Measurements from ENCODE around the gene CGRRF1. TPM values are rescaled to one million over a fixed set of nuclear protein-coding genes. Genes with fewer than 3 reads are reported as not detected.

CGRRF1 gene
- polyA plus RNA-seq, 4 donors, result 11.9 to 16.5 (median 15.6) TPM

- DNase-seq (no peak), FAIRE-seq (no peak)
- Histone ChIP-seq H3K27me3 (ENCODE audit: control insufficient read depth in 3 of 3, insufficient read depth in 3 of 3, low read length in 3 of 3) (no peaks in the 10 kb centered on the region), H3K27ac (ENCODE audit: low read depth in 1 of 3, low read length in 2 of 3) (no peak overlapping the region), H3K36me3 (ENCODE audit: control insufficient read depth in 3 of 3, insufficient read depth in 2 of 3, low read depth in 1 of 3, low read length in 3 of 3) (peaks cover 0 to 2% (median 2%) of the 10 kb centered on the region in 3 donors), H3K4me1 (ENCODE audit: control insufficient read depth in 3 of 3, insufficient read depth in 2 of 3, low read depth in 1 of 3, low read length in 2 of 3) (no peaks in the 10 kb centered on the region), H3K4me3 (ENCODE audit: low read depth in 1 of 3, low read length in 3 of 3) (no peak overlapping the region), H3K9me3 (ENCODE audit: control insufficient read depth in 2 of 2, insufficient read depth in 1 of 2, low read depth in 1 of 2, low read length in 1 of 2) (no peaks in the 10 kb centered on the region)
- WGBS, 3 donors, result 31 to 59% (median 49%) methylated on average over 2 of the region's 2 CpGs
These were observed 35.4 kb upstream of the CGRRF1 start for GRCh38 chr14:54474232-54474793.

GRCh38 chr14:54475187-54475899 is 34.4 kb upstream of the CGRRF1 start:
- Histone ChIP-seq H3K27ac (ENCODE audit: low read depth in 1 of 3, low read length in 2 of 3) (no peak overlapping the region), H3K9me3 (ENCODE audit: control insufficient read depth in 2 of 2, insufficient read depth in 1 of 2, low read depth in 1 of 2, low read length in 1 of 2) (no peaks in the 10 kb centered on the region), H3K36me3 (ENCODE audit: control insufficient read depth in 3 of 3, insufficient read depth in 2 of 3, low read depth in 1 of 3, low read length in 3 of 3) (peaks cover 0 to 2% (median 2%) of the 10 kb centered on the region in 3 donors), H3K27me3 (ENCODE audit: control insufficient read depth in 3 of 3, insufficient read depth in 3 of 3, low read length in 3 of 3) (no peaks in the 10 kb centered on the region), H3K4me3 (ENCODE audit: low read depth in 1 of 3, low read length in 3 of 3) (no peak overlapping the region), H3K4me1 (ENCODE audit: control insufficient read depth in 3 of 3, insufficient read depth in 2 of 3, low read depth in 1 of 3, low read length in 2 of 3) (no peaks in the 10 kb centered on the region)
- FAIRE-seq (no peak), DNase-seq (no peak)
- 69 to 80% (median 75%) methylated on average over 4 of the region's 4 CpGs for whole genome bisulfite sequencing, 3 donors

- H3K27ac ChIP-seq (ENCODE audit: low read depth in 1 of 3, low read length in 2 of 3), result no peak overlapping the region
- no peak overlapping the region for H3K4me3 ChIP-seq (ENCODE audit: low read depth in 1 of 3, low read length in 3 of 3)
- no peaks in the 10 kb centered on the region for H3K27me3 ChIP-seq (ENCODE audit: control insufficient read depth in 3 of 3, insufficient read depth in 3 of 3, low read length in 3 of 3)
- FAIRE-seq, result no peak
- no peaks in the 10 kb centered on the region for H3K9me3 ChIP-seq (ENCODE audit: control insufficient read depth in 2 of 2, insufficient read depth in 1 of 2, low read depth in 1 of 2, low read length in 1 of 2)
- H3K36me3 ChIP-seq (ENCODE audit: control insufficient read depth in 3 of 3, insufficient read depth in 2 of 3, low read depth in 1 of 3, low read length in 3 of 3), result peaks cover 0 to 2% (median 2%) of the 10 kb centered on the region in 3 donors
- no peaks in the 10 kb centered on the region for H3K4me1 ChIP-seq (ENCODE audit: control insufficient read depth in 3 of 3, insufficient read depth in 2 of 3, low read depth in 1 of 3, low read length in 2 of 3)
- WGBS, 3 donors, result 90 to 96% (median 93%) methylated on average over 4 of the region's 4 CpGs
- DNase-seq, result no peak
These were observed 33.8 kb upstream of the CGRRF1 start for GRCh38 chr14:54475911-54476310.

GRCh38 chr14:54478636-54479215 is 31.0 kb upstream of the CGRRF1 start:
- no peak overlapping the region for H3K4me3 ChIP-seq (ENCODE audit: low read depth in 1 of 3, low read length in 3 of 3)
- H3K27ac ChIP-seq (ENCODE audit: low read depth in 1 of 3, low read length in 2 of 3), result no peak overlapping the region
- WGBS, 3 donors, result 72 to 78% (median 77%) methylated on average over 3 of the region's 3 CpGs
- peaks cover 0 to 3% (median 0%) of the 10 kb centered on the region in 3 donors for H3K36me3 ChIP-seq (ENCODE audit: control insufficient read depth in 3 of 3, insufficient read depth in 2 of 3, low read depth in 1 of 3, low read length in 3 of 3)
- DNase-seq, result no peak
- no peaks in the 10 kb centered on the region for H3K9me3 ChIP-seq (ENCODE audit: control insufficient read depth in 2 of 2, insufficient read depth in 1 of 2, low read depth in 1 of 2, low read length in 1 of 2)
- FAIRE-seq, result no peak
- H3K4me1 ChIP-seq (ENCODE audit: control insufficient read depth in 3 of 3, insufficient read depth in 2 of 3, low read depth in 1 of 3, low read length in 2 of 3), result peaks cover 0 to 4% (median 2%) of the 10 kb centered on the region in 3 donors
- H3K27me3 ChIP-seq (ENCODE audit: control insufficient read depth in 3 of 3, insufficient read depth in 3 of 3, low read length in 3 of 3), result no peaks in the 10 kb centered on the region

- Histone ChIP-seq H3K4me1 (ENCODE audit: control insufficient read depth in 3 of 3, insufficient read depth in 2 of 3, low read depth in 1 of 3, low read length in 2 of 3) (peaks cover 0 to 5% (median 4%) of the 10 kb centered on the region in 3 donors), H3K27me3 (ENCODE audit: control insufficient read depth in 3 of 3, insufficient read depth in 3 of 3, low read length in 3 of 3) (no peaks in the 10 kb centered on the region), H3K27ac (ENCODE audit: low read depth in 1 of 3, low read length in 2 of 3) (no peak overlapping the region), H3K36me3 (ENCODE audit: control insufficient read depth in 3 of 3, insufficient read depth in 2 of 3, low read depth in 1 of 3, low read length in 3 of 3) (peaks cover 0 to 3% (median 0%) of the 10 kb centered on the region in 3 donors), H3K4me3 (ENCODE audit: low read depth in 1 of 3, low read length in 3 of 3) (no peak overlapping the region), H3K9me3 (ENCODE audit: control insufficient read depth in 2 of 2, insufficient read depth in 1 of 2, low read depth in 1 of 2, low read length in 1 of 2) (no peaks in the 10 kb centered on the region)
- DNase-seq, result no peak
- 90 to 94% (median 91%) methylated on average over 4 of the region's 4 CpGs for WGBS, 3 donors
- FAIRE-seq, result no peak
These were observed 28.7 kb upstream of the CGRRF1 start for GRCh38 chr14:54480830-54481562.

- no peak overlapping the region for H3K4me3 ChIP-seq (ENCODE audit: low read depth in 1 of 3, low read length in 3 of 3)
- no peak overlapping the region for H3K27ac ChIP-seq (ENCODE audit: low read depth in 1 of 3, low read length in 2 of 3)
- WGBS, 3 donors, result 88 to 93% (median 89%) methylated on average over 2 of the region's 2 CpGs
- no peak for DNase-seq
- H3K36me3 ChIP-seq (ENCODE audit: control insufficient read depth in 3 of 3, insufficient read depth in 2 of 3, low read depth in 1 of 3, low read length in 3 of 3), result peaks cover 0 to 3% (median 0%) of the 10 kb centered on the region in 3 donors
- FAIRE-seq, result no peak
- no peaks in the 10 kb centered on the region for H3K27me3 ChIP-seq (ENCODE audit: control insufficient read depth in 3 of 3, insufficient read depth in 3 of 3, low read length in 3 of 3)
- no peaks in the 10 kb centered on the region for H3K9me3 ChIP-seq (ENCODE audit: control insufficient read depth in 2 of 2, insufficient read depth in 1 of 2, low read depth in 1 of 2, low read length in 1 of 2)
- H3K4me1 ChIP-seq (ENCODE audit: control insufficient read depth in 3 of 3, insufficient read depth in 2 of 3, low read depth in 1 of 3, low read length in 2 of 3), result peaks cover 0 to 6% (median 4%) of the 10 kb centered on the region in 3 donors
These were observed 28.0 kb upstream of the CGRRF1 start for GRCh38 chr14:54481695-54482094.

GRCh38 chr14:54483073-54483745 is 26.5 kb upstream of the CGRRF1 start:
- Histone ChIP-seq H3K4me1 (ENCODE audit: control insufficient read depth in 3 of 3, insufficient read depth in 2 of 3, low read depth in 1 of 3, low read length in 2 of 3) (peaks cover 0 to 10% (median 8%) of the 10 kb centered on the region in 3 donors), H3K4me3 (ENCODE audit: low read depth in 1 of 3, low read length in 3 of 3) (no peak overlapping the region), H3K36me3 (ENCODE audit: control insufficient read depth in 3 of 3, insufficient read depth in 2 of 3, low read depth in 1 of 3, low read length in 3 of 3) (peaks cover 0 to 3% (median 0%) of the 10 kb centered on the region in 3 donors), H3K9me3 (ENCODE audit: control insufficient read depth in 2 of 2, insufficient read depth in 1 of 2, low read depth in 1 of 2, low read length in 1 of 2) (no peaks in the 10 kb centered on the region), H3K27ac (ENCODE audit: low read depth in 1 of 3, low read length in 2 of 3) (no peak overlapping the region), H3K27me3 (ENCODE audit: control insufficient read depth in 3 of 3, insufficient read depth in 3 of 3, low read length in 3 of 3) (no peaks in the 10 kb centered on the region)
- DNase-seq (peak in 1 of 2 donors; percentile 71), FAIRE-seq (no peak)
- 67 to 72% (median 69%) methylated on average over 8 of the region's 8 CpGs for WGBS, 3 donors

- FAIRE-seq (no peak), DNase-seq (no peak)
- Histone ChIP-seq H3K36me3 (ENCODE audit: control insufficient read depth in 3 of 3, insufficient read depth in 2 of 3, low read depth in 1 of 3, low read length in 3 of 3) (peaks cover 0 to 3% (median 0%) of the 10 kb centered on the region in 3 donors), H3K27ac (ENCODE audit: low read depth in 1 of 3, low read length in 2 of 3) (no peak overlapping the region), H3K4me1 (ENCODE audit: control insufficient read depth in 3 of 3, insufficient read depth in 2 of 3, low read depth in 1 of 3, low read length in 2 of 3) (peaks cover 0 to 10% (median 8%) of the 10 kb centered on the region in 3 donors), H3K4me3 (ENCODE audit: low read depth in 1 of 3, low read length in 3 of 3) (no peak overlapping the region), H3K9me3 (ENCODE audit: control insufficient read depth in 2 of 2, insufficient read depth in 1 of 2, low read depth in 1 of 2, low read length in 1 of 2) (no peaks in the 10 kb centered on the region), H3K27me3 (ENCODE audit: control insufficient read depth in 3 of 3, insufficient read depth in 3 of 3, low read length in 3 of 3) (no peaks in the 10 kb centered on the region)
These were observed 25.9 kb upstream of the CGRRF1 start for GRCh38 chr14:54483846-54484245.
